ENCODE results near the gene C5AR1.

DNA sequence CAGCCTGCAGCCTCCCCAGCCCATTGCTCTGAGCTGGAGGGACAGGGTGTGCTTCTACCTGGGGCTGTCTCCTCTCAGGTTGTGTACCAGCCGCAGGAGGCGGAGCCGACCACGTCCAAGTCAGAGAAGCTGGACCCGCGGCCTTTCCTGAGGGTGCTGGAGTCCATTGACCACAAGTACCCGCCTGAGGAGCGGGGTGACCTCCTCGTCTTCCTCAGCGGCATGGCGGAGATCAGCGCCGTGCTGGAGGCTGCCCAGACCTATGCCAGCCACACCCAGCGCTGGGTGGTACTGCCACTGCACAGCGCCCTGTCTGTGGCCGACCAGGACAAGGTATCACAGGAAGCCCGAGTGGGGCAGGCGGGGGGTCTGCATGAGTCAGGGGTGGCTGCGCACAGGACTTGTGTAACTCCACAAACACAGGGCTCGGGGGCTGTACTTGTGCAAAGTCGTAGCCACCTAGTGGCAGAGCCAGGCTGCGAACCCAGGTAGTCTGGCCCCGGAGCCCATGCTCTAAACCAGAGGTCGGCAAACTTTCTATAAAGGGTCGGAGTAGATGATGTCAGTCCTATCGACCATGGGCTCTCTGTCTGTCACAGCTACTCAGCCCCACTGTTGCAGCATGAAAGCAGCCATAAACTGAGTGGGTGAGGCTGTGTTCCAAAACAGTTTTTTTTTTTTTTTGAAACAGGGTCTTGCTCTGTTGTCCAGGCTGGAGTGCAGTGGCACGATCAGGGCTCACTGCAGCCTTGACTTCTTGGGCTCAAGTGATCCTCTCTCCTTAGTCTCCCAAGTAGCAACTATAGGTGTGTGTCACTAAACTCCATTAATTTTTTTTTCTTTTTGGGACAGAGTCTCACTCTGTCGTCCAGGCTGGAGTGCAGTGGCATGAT, 48.4 kb downstream of the C5AR1 start:
- TF ChIP-seq CTCF (IDR thresholded peaks at IDR 0.05) = no peak
- no peak for TF ChIP-seq POLR2A (IDR thresholded peaks at IDR 0.05)

All from prostate gland (tissue), 2 donors.